Measurements from ENCODE around the gene TDRD10. TPM values are rescaled to one million over a fixed set of nuclear protein-coding genes. Genes with fewer than 3 reads are reported as not detected.

The TDRD10 gene
- total and polyA plus RNA-seq, 2 of the 8 experiments (the other 6 are each of a cell fraction or from before 2014, with no cell fraction given) = 0.15 to 0.27 TPM

- Histone ChIP-seq H3K23me2 (ENCODE audit: low read depth, low read length) (peaks cover under 1% of the 10 kb centered on the region; the same call in 1 of the 2 replicates), H4K8ac (ENCODE audit: extremely low read depth, insufficient read depth, low read length) (no peak overlapping the region), H3K4me3 (ENCODE audit: extremely low read depth in 1 of 4, insufficient read depth in 2 of 4, low read depth in 3 of 4, low read length in 4 of 4) (no peak overlapping the region), H2BK20ac (ENCODE audit: low read length) (no peak overlapping the region), H3K27me3 (replicated peaks in 1 of 4; ENCODE audit: control insufficient read depth in 3 of 4, extremely low read depth in 1 of 4, insufficient read depth in 3 of 4, low read length in 3 of 4) (peaks cover 0 to 5% (median 0%) of the 10 kb centered on the region in 4 experiments; a peak in 1 of 7 replicates), H4K20me1 (replicated peaks in 1 of 2; ENCODE audit: control insufficient read depth in 1 of 2, insufficient read depth in 2 of 2, low read length in 2 of 2) (peaks cover 3 to 15% of the 10 kb centered on the region in 2 experiments), H3K56ac (replicated peaks; ENCODE audit: insufficient read length, low read depth, low read length) (no peak overlapping the region), H2BK15ac (ENCODE audit: low read length) (no peak overlapping the region), H2BK12ac (ENCODE audit: low read depth, low read length) (no peak overlapping the region), H3K4me1 (replicated peaks in 1 of 4; ENCODE audit: control insufficient read depth in 3 of 4, insufficient read depth in 4 of 4, low read length in 3 of 4) (peaks cover 0 to 9% (median 6%) of the 10 kb centered on the region in 4 experiments; a peak in 3 of 7 replicates), H3K36me3 (ENCODE audit: control insufficient read depth in 2 of 4, insufficient read depth in 4 of 4, low read length in 3 of 4) (peaks cover 0 to 3% (median 0%) of the 10 kb centered on the region in 4 experiments; a peak in 2 of 8 replicates), H2BK120ac (replicated peaks; ENCODE audit: low read depth, low read length) (no peak overlapping the region), H3K79me1 (ENCODE audit: low read depth, low read length) (no peaks in the 10 kb centered on the region), H3K9me3 (ENCODE audit: insufficient read depth in 2 of 2, low read depth in 1 of 2, low read length in 1 of 2) (no peaks in the 10 kb centered on the region), H3K23ac (ENCODE audit: insufficient read length) (no peak overlapping the region), H3K18ac (ENCODE audit: extremely low read depth, low read length) (no peak overlapping the region), H2AFZ (ENCODE audit: low read length) (no peak overlapping the region), H3K4me2 (ENCODE audit: insufficient read depth in 1 of 2, low read depth in 2 of 2, low read length in 2 of 2) (no peak overlapping the region), H4K91ac (replicated peaks; ENCODE audit: insufficient read length, low read length) (no peak overlapping the region), H3K4ac (replicated peaks; ENCODE audit: insufficient read length, low read depth, low read length) (no peak overlapping the region), H3K9ac (replicated peaks in 1 of 4; ENCODE audit: extremely low read depth in 1 of 4, low read depth in 3 of 4, low read length in 3 of 4) (no peak overlapping the region; a peak in 1 of 7 replicates), H3K27ac (ENCODE audit: low read depth, low read length) (no peak overlapping the region), H3K79me2 (ENCODE audit: control insufficient read depth in 1 of 2, insufficient read depth in 2 of 2, low read length in 2 of 2) (no peaks in the 10 kb centered on the region), H4K5ac (ENCODE audit: insufficient read length, low read depth, low read length) (no peak overlapping the region), H2AK5ac (ENCODE audit: low read depth, low read length) (no peak overlapping the region), H2BK5ac (ENCODE audit: low read depth, low read length) (no peak overlapping the region), H3K14ac (ENCODE audit: insufficient read length) (no peak overlapping the region)
- FAIRE-seq (no peak), DNase-seq (ENCODE audit: low read depth in 1 of 2, low spot score in 2 of 2) (no peak)
- ChIA-PET POLR2A (ENCODE audit: partially characterized antibody) (interaction anchor here (0.6 to 5.0 kb wide), 3 partner anchors 17 to 293 kb away, joined by 3 to 23 read pairs (median 3); no protein-coding TSS in a partner anchor), CTCF (ENCODE audit: partially characterized antibody) (interaction anchor here (0.6 to 2.1 kb wide), 11 partner anchors 8 to 478 kb away, joined by 3 to 13 read pairs (median 3); partner anchors contain the start of gene ADAR)
- WGBS, 2 experiments (ENCODE audit: extremely low coverage in 1 of 2, insufficient coverage in 1 of 2, insufficient read length in 1 of 2, insufficient replicate concordance in 2 of 2, low coverage in 1 of 2, low lambda C conversion rate in 2 of 2, missing lambda C conversion rate in 1 of 2) = 91% methylated on average over 3 of the region's 3 CpGs; no CpG with 5 or more reads in 1 of the 2 experiments
- TF ChIP-seq POU5F1 (IDR thresholded peaks at IDR 0.05; ENCODE audit: low read depth, low read length) (no peak), NANOG (IDR thresholded peaks at IDR 0.05; ENCODE audit: insufficient read depth, low read depth, low read length, poor library complexity, severe bottlenecking) (no peak), EZH2 (IDR thresholded peaks at IDR 0.05; ENCODE audit: low read depth, low read length, severe bottlenecking) (no peak), CTBP2 (IDR thresholded peaks at IDR 0.05; ENCODE audit: borderline replicate concordance, insufficient read depth, insufficient read length, low read length) (no peak), ATF3 (IDR thresholded peaks at IDR 0.05; ENCODE audit: insufficient read depth, low read depth, low read length) (no peak), USF2 (IDR thresholded peaks at IDR 0.05; ENCODE audit: low read length) (no peak), SIRT6 (IDR thresholded peaks at IDR 0.05; ENCODE audit: low read length) (no peak)
These were observed 71.1 kb downstream of the TDRD10 start for GRCh38 chr1:154573168-154573510.

All from H1 (cell line).